Panc1 (cell line): ENCODE data around the gene PPM1F. TPM values are rescaled to one million over a fixed set of nuclear protein-coding genes. Genes with fewer than 3 reads are reported as not detected.

ENCODE experiments used
- ATAC-seq: fragments of 200-7000 bp; cut with Tn5 transposase; 2 replicates; pipeline ENCODE4 v1.9.1; 2020; ENCODE audit warnings: mild to moderate bottlenecking, moderate library complexity
- BruUV-seq: library from RNA; stranded (reverse); fragments of 400-500 nt; replicated peaks from 2 replicates; lab custom pipeline; 2021; lab: Mats Ljungman, UMichigan
- CTCF ChIA-PET: fragments of 300-600 bp; sonication (Branson Sonifier 250); formaldehyde crosslinking; loops from one replicate; lab custom pipeline; 2022; ENCODE audit warnings: antibody characterized with exemption; lab: Charles Lee
- POLR2A ChIA-PET: fragments of 300-600 bp; sonication (Branson Sonifier 250); formaldehyde crosslinking; loops from one replicate; lab custom pipeline; 2022; ENCODE audit warnings: antibody characterized with exemption; lab: Charles Lee
- DNase-seq: peaks from one replicate; pipeline ENCODE4 v3.0.0-alpha.2; 2010; ENCODE audit warnings: low read depth, low spot score
- H3K27ac ChIP-seq: 2 replicates; pipeline ENCODE4 v1.5.1; 2011; ENCODE audit warnings: mild to moderate bottlenecking, low read length, inconsistent platforms
- H3K27me3 ChIP-seq: fragments of 200-500 bp; sonication (Bioruptor generic); 2 replicates; pipeline ENCODE4 v1.6.0; 2014; ENCODE audit warnings: low read length, inconsistent platforms; ENCODE audit not compliant: control insufficient read depth, insufficient read depth
- H3K36me3 ChIP-seq: fragments of 200-500 bp; sonication (Bioruptor generic); 2 replicates; pipeline ENCODE4 v1.5.1; 2014; ENCODE audit warnings: inconsistent platforms, mild to moderate bottlenecking, low read length, moderate library complexity; ENCODE audit not compliant: control insufficient read depth, insufficient read depth
- H3K4me1 ChIP-seq: 2 replicates; pipeline ENCODE4 v1.5.1; 2011; ENCODE audit warnings: inconsistent platforms, mild to moderate bottlenecking, low read length, moderate library complexity; ENCODE audit not compliant: control insufficient read depth, insufficient read depth
- H3K4me3 ChIP-seq, 2 experiments: 2 replicates each; pipeline ENCODE4 v1.5.1; 2011 to 2012; ENCODE audit warnings: low read depth in 2 of 2, low read length in 2 of 2, mild to moderate bottlenecking in 2 of 2, inconsistent platforms in 1 of 2, moderate library complexity in 1 of 2
- H3K9me3 ChIP-seq: fragments of 200-500 bp; sonication (Bioruptor generic); 2 replicates; pipeline ENCODE4 v1.5.1; 2014; ENCODE audit warnings: low read depth, mild to moderate bottlenecking, inconsistent platforms, low read length, moderate library complexity; ENCODE audit not compliant: control insufficient read depth, insufficient read depth
- POLR2AphosphoS5 ChIP-seq: IDR thresholded peaks from 2 replicates; pipeline ENCODE4 v1.6.1; 2012; ENCODE audit warnings: mild to moderate bottlenecking, low read depth, low read length, moderate library complexity
- REST ChIP-seq, 2 experiments: IDR thresholded peaks; 2 replicates each; pipeline ENCODE4 v1.6.1; 2011 to 2012; ENCODE audit warnings: low read depth in 2 of 2, control low read depth in 1 of 2, low read length in 1 of 2, mild to moderate bottlenecking in 1 of 2, moderate library complexity in 1 of 2; ENCODE audit not compliant: insufficient read depth in 1 of 2
- SIN3A ChIP-seq: IDR thresholded peaks from 2 replicates; pipeline ENCODE4 v1.6.1; 2012; ENCODE audit warnings: low read depth, mild to moderate bottlenecking, low read length, moderate library complexity, borderline replicate concordance; ENCODE audit not compliant: insufficient read depth
- TCF7L2 ChIP-seq: IDR thresholded peaks from 2 replicates; pipeline ENCODE4 v1.6.1; 2011; ENCODE audit warnings: mild to moderate bottlenecking, low read depth, low read length, inconsistent platforms
- in situ Hi-C: cut with HindIII; loops from 2 replicates; pipeline ENCODE4 v1.10.0; 2016; ENCODE audit warnings: low sequenced_read_pairs, low pct_unique_long_range_greater_than_20kb
- intact Hi-C: fragments of 100-400 bp; cut with micrococcal nuclease; formaldehyde crosslinking; loops from one replicate; pipeline ENCODE4 v1.10.0; 2022; ENCODE audit not compliant: unreplicated experiment
- total RNA-seq: library from RNA; stranded (reverse); gene quantifications from one replicate; pipeline ENCODE4 v1.2.1, GENCODE V29; 2021; ENCODE audit not compliant: unreplicated experiment
- TF ChIP-seq, protein P1 (sequence below): fragments of 450-650 bp; IDR thresholded peaks from 2 replicates; pipeline ENCODE4 v1.5.1; 2017; ENCODE audit warnings: mild to moderate bottlenecking

PPM1F gene
- total RNA-seq, 1 experiment from 2014 or later, result 28.9 TPM

DNA sequence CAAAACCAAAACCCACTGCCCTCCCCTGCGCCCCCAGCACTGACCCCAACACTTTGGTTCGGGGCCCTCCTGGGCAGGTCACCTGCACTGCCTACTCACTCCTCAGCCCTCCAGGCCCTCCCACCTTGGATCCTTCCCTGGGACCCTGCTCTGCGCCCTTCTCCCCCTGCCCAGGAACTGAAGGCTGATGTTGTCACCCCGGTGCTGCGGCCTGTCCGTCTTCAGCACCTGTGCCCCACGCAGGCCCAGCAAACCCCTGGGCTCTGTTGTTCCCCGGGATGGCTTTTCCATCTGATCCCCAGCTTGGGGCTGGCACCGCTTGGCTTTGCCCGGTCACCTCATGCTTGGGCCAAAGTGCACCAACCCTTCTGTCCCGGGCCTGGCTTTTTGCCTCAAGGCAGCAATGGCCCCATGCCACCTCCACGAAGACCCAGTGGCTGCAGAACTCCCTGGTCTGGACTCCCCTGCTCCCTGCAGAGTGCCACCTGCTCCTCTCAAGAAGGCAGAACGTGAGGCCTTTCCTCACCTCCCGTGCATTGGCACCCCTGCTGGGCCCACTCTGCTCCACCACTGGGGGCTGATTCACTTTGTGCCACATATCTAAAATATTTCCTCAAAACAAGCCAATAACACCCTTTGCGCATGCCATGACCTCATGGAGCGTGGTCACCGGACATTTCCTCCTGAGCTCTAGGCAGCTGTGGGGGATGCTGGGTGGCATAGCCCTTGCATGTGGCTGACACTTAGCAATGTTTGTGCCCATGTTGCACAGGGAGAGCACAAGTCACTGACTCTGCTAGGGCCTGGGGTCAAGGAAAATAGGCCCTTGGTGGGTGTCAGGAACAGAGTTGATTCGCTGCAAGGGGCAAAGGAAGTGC is 8.8 kb downstream of the PPM1F start:
- no peak overlapping the region for H3K4me3 ChIP-seq
- H3K36me3 ChIP-seq, result no peaks in the 10 kb centered on the region
- peaks cover 5% of the 10 kb centered on the region for H3K4me1 ChIP-seq
- no peak for TF ChIP-seq TCF7L2
- no peak for TF ChIP-seq REST (IDR thresholded peaks at IDR 0.05; ENCODE audit: insufficient read depth in 1 of 2, low read depth in 2 of 2, low read length in 1 of 2)
- no peak for TF ChIP-seq POLR2AphosphoS5
- TF ChIP-seq SIN3A, result no peak
- CTCF ChIA-PET, result no interaction called here
- no TSS peak for BruUV-seq
- POLR2A ChIA-PET, result no interaction called here
- no peak overlapping the region for H3K27ac ChIP-seq
- no peak for DNase-seq
- ATAC-seq, result no peak
- intact Hi-C loops, result no loop called here
- H3K9me3 ChIP-seq, result no peaks in the 10 kb centered on the region
- H3K27me3 ChIP-seq, result no peaks in the 10 kb centered on the region
- in situ Hi-C loops, result loop anchor here (25.0 kb wide), 1 partner anchor 132 kb away; no protein-coding TSS in a partner anchor

DNA sequence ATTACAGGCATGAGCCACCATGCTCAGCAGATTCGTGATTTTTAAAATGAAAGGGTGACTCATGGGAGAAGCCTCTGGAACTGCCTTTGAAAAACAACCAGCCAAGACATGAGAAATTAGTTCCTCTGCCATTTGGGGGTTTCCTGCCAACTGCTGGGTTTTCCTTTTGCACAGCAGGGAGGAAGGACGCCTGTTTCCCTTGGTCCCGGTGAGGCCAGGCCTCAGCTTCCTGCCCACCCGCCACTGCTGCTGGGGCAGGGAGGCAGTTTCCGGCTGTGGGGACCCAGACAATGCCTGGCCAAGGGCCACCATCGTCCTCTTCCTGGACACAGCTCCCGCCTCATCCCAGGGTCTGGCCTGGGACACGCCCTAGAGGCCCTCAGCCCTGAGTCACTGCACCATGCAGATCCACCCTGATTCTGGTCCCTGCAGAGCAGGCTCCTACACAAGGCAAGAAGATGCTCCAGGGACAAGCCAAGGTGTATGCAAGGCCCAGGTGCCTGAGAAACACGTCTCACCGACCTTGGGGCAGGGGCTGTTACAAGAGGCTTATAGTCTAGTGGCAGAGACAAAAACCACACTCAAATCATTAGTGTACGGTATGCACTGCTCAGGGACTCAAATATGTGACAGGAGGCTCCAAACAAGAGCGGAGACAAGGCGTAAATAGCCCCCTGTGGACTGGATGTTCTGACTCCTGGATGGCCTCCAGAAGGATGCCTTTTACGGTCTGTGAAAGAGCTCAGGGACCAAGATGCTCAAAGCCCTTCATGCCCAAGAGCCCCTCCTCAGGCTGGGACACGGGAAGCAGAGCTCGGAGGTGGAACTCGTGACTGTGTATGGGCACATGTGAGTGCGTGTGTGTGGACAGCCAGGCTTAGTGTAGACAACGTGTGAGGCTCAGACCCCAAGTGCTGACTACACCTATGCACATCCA is 10.0 kb downstream of the PPM1F start:
- no peaks in the 10 kb centered on the region for H3K9me3 ChIP-seq
- intact Hi-C loops, result no loop called here
- peaks cover 12% of the 10 kb centered on the region for H3K4me1 ChIP-seq
- TF ChIP-seq POLR2AphosphoS5, result no peak
- TF ChIP-seq SIN3A, result no peak
- TF ChIP-seq TCF7L2, result no peak
- TF ChIP-seq, protein P1, sequence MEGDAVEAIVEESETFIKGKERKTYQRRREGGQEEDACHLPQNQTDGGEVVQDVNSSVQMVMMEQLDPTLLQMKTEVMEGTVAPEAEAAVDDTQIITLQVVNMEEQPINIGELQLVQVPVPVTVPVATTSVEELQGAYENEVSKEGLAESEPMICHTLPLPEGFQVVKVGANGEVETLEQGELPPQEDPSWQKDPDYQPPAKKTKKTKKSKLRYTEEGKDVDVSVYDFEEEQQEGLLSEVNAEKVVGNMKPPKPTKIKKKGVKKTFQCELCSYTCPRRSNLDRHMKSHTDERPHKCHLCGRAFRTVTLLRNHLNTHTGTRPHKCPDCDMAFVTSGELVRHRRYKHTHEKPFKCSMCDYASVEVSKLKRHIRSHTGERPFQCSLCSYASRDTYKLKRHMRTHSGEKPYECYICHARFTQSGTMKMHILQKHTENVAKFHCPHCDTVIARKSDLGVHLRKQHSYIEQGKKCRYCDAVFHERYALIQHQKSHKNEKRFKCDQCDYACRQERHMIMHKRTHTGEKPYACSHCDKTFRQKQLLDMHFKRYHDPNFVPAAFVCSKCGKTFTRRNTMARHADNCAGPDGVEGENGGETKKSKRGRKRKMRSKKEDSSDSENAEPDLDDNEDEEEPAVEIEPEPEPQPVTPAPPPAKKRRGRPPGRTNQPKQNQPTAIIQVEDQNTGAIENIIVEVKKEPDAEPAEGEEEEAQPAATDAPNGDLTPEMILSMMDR, result no peak
- TF ChIP-seq REST (IDR thresholded peaks at IDR 0.05; ENCODE audit: insufficient read depth in 1 of 2, low read depth in 2 of 2, low read length in 1 of 2), result no peak
- no TSS peak for BruUV-seq
- no peaks in the 10 kb centered on the region for H3K36me3 ChIP-seq
- no peak overlapping the region for H3K4me3 ChIP-seq
- CTCF ChIA-PET, result no interaction called here
- no peaks in the 10 kb centered on the region for H3K27me3 ChIP-seq
- in situ Hi-C loops, result loop anchor here (25.0 kb wide), 1 partner anchor 130 kb away; no protein-coding TSS in a partner anchor
- POLR2A ChIA-PET, result no interaction called here
- 0 out of 2 replicates have a peak overlapping the region, but pooled peaks have one; percentile 4 for H3K27ac ChIP-seq
- no peak for DNase-seq
- ATAC-seq, result peak; percentile 35
